Gastrocnemius medialis (tissue), 4 donors: ENCODE data around the gene PLCH1.

Experiments used
- CTCF ChIP-seq, 5 experiments: fragments of 450-650 bp in 3 of 5; fragments of 200-600 bp in 2 of 5; sonication (generic) in 2 of 5; IDR thresholded peaks in 4 of 5; conservative IDR thresholded peaks in 1 of 5; 1 replicate in 4 of 5; 2 replicates in 1 of 5; pipeline ENCODE4 v1.5.1; 2016 to 2019; ENCODE audit warnings: antibody characterized with exemption in 5 of 5, mild to moderate bottlenecking in 3 of 5, moderate library complexity in 3 of 5
- POLR2A ChIP-seq, 2 donors: fragments of 450-650 bp; IDR thresholded peaks; one replicate each; pipeline ENCODE4 v1.6.1; 2017; ENCODE audit warnings: antibody characterized with exemption in 2 of 2, mild to moderate bottlenecking in 2 of 2, moderate library complexity in 2 of 2

GRCh38 chr3:155428563-155428962 is 316.3 kb downstream of the PLCH1 start:
- TF ChIP-seq CTCF (IDR thresholded peaks at IDR 0.05 in 4 of 5, conservative IDR thresholded peaks at IDR 0.05 in 1 of 5) (no peak), POLR2A (IDR thresholded peaks at IDR 0.05) (no peak)
